ENCODE data around the gene KIFC1. TPM values are rescaled to one million over a fixed set of nuclear protein-coding genes. Genes with fewer than 3 reads are reported as not detected.

Gene KIFC1
- total and polyA plus RNA-seq, 9 of the 15 experiments (the other 6 are each of a cell fraction or from before 2014, with no cell fraction given), result 1.3 to 95.2 (median 76.9) TPM

DNA sequence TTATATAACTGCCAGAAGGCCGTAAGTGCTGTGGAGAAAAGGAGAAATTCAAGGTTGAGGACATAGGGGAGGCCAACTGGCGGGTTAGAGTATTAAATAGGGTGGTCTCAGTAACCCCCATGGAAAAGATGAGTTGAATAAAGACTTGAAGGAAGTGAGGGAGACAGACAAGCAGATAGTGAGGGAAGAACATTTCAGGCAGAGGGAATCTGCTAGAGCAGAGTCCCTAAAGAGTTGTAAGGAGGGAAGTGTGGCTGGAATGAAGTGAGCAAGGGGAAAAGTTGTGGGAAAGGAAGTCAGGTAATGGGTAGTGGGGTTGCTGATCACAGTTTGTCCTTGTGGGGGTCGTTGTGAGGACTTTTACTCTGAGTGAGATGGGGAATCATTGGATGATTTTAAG, 1.4 kb downstream of the KIFC1 start:
- intact Hi-C loops (cut with micrococcal nuclease), result loop anchor here (5.0 kb wide), 2 partner anchors 46 to 96 kb away; partner anchors contain the start of gene RGL2
- no peaks in the 10 kb centered on the region for H3K27me3 ChIP-seq (ENCODE audit: control insufficient read depth in 2 of 2, insufficient read depth in 2 of 2, low read length in 2 of 2)
- H3K36me3 ChIP-seq (ENCODE audit: control insufficient read depth, insufficient read depth, low read length), result peaks cover 37% of the 10 kb centered on the region; the same call in 2 of the 3 replicates
- DNase-seq (ENCODE audit: extremely low read depth in 1 of 4, low spot score in 3 of 4), result no peak
- H3K4me3 ChIP-seq, result peak overlapping the region; percentile 74
- in situ Hi-C loops (cut with MboI), result no loop called here
- WGBS (ENCODE audit: insufficient coverage, low coverage, missing lambda C conversion rate), result 19% methylated on average over 3 of the region's 3 CpGs
- no peaks in the 10 kb centered on the region for H3K9me3 ChIP-seq (replicated peaks; ENCODE audit: control insufficient read depth, insufficient read depth, low read depth, low read length)
- H3K4me1 ChIP-seq (replicated peaks in 1 of 2; ENCODE audit: control insufficient read depth in 2 of 2, insufficient read depth in 2 of 2, low read length in 2 of 2), result peaks cover 19 to 22% of the 10 kb centered on the region in 2 experiments
- no peak for FAIRE-seq
- BruUV-seq (replicated peaks), result no TSS peak
- H3K9me1 ChIP-seq (ENCODE audit: control insufficient read depth, insufficient read depth, low read length), result no peaks in the 10 kb centered on the region
- CTCF ChIA-PET (ENCODE audit: low intra/inter-chr PET ratio), result no interaction called here
- POLR2A ChIA-PET, result interaction anchor here (1.3 kb wide), 1 partner anchor 8 kb away, joined by 4 read pairs; no protein-coding TSS in a partner anchor
- H3K4me2 ChIP-seq (ENCODE audit: insufficient read depth, low read length), result peak overlapping the region; percentile 93
- peak overlapping the region; percentile 8 to 92; a peak in 3 of 4 replicates for H3K9ac ChIP-seq (ENCODE audit: insufficient read depth in 1 of 2, low read depth in 2 of 2, low read length in 2 of 2)
- ATAC-seq, result no peak
- H4K20me1 ChIP-seq (replicated peaks; ENCODE audit: control insufficient read depth, insufficient read depth, low read length), result peaks cover 6% of the 10 kb centered on the region; the same call in 1 of the 2 replicates
- peak overlapping the region; percentile 89 for H3K27ac ChIP-seq (ENCODE audit: extremely low read depth, low read depth, low read length)
- no peak overlapping the region for H2AFZ ChIP-seq (ENCODE audit: low read depth, low read length)
- H3K79me2 ChIP-seq (ENCODE audit: control insufficient read depth, insufficient read depth, low read length), result peaks cover 61% of the 10 kb centered on the region
- TF ChIP-seq, protein P1, sequence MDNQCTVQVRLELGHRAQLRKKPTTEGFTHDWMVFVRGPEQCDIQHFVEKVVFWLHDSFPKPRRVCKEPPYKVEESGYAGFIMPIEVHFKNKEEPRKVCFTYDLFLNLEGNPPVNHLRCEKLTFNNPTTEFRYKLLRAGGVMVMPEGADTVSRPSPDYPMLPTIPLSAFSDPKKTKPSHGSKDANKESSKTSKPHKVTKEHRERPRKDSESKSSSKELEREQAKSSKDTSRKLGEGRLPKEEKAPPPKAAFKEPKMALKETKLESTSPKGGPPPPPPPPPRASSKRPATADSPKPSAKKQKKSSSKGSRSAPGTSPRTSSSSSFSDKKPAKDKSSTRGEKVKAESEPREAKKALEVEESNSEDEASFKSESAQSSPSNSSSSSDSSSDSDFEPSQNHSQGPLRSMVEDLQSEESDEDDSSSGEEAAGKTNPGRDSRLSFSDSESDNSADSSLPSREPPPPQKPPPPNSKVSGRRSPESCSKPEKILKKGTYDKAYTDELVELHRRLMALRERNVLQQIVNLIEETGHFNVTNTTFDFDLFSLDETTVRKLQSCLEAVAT (IDR thresholded peaks at IDR 0.05), result peak in 1 of 2 experiments; percentile 52; a peak in 1 of 4 replicates
- TF ChIP-seq SIN3A (IDR thresholded peaks at IDR 0.05; ENCODE audit: borderline replicate concordance in 2 of 2, control insufficient read depth in 1 of 2, low read depth in 2 of 2, low read length in 2 of 2) (0 out of 4 replicates have a peak, but pooled peaks of 1 of the 2 experiments have one; percentile 6), ZNF778 (CRISPR knock-in tag; IDR thresholded peaks at IDR 0.05) (no peak), SPI1 (IDR thresholded peaks at IDR 0.05; ENCODE audit: borderline replicate concordance, low read depth, low read length) (0 out of 2 replicates have a peak, but pooled peaks have one; percentile 20), GATAD2B (IDR thresholded peaks at IDR 0.05; ENCODE audit: borderline replicate concordance) (no peak), EHMT2 (IDR thresholded peaks at IDR 0.05) (no peak), DNMT1 (IDR thresholded peaks at IDR 0.05) (no peak), HDAC3 (IDR thresholded peaks at IDR 0.05; ENCODE audit: borderline replicate concordance, partially characterized antibody) (no peak), MAFG (tag; conservative IDR thresholded peaks at IDR 0.05) (no peak), FOXA3 (CRISPR knock-in tag; conservative IDR thresholded peaks at IDR 0.05 in 1 of 2, IDR thresholded peaks at IDR 0.05 in 1 of 2) (no peak), SUPT5H (IDR thresholded peaks at IDR 0.05) (0 out of 2 replicates have a peak, but pooled peaks have one; percentile 31), TAF1 (IDR thresholded peaks at IDR 0.05; ENCODE audit: control insufficient read depth, extremely low read depth, insufficient read depth, low read length, severe bottlenecking) (no peak)
- TF ChIP-seq, protein P2, sequence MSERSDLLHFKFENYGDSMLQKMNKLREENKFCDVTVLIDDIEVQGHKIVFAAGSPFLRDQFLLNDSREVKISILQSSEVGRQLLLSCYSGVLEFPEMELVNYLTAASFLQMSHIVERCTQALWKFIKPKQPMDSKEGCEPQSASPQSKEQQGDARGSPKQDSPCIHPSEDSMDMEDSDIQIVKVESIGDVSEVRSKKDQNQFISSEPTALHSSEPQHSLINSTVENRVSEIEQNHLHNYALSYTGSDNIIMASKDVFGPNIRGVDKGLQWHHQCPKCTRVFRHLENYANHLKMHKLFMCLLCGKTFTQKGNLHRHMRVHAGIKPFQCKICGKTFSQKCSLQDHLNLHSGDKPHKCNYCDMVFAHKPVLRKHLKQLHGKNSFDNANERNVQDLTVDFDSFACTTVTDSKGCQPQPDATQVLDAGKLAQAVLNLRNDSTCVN (CRISPR knock-in tag; IDR thresholded peaks at IDR 0.05), result peak; percentile 82; the same call in 1 of the 2 replicates
- TF ChIP-seq, protein P3, sequence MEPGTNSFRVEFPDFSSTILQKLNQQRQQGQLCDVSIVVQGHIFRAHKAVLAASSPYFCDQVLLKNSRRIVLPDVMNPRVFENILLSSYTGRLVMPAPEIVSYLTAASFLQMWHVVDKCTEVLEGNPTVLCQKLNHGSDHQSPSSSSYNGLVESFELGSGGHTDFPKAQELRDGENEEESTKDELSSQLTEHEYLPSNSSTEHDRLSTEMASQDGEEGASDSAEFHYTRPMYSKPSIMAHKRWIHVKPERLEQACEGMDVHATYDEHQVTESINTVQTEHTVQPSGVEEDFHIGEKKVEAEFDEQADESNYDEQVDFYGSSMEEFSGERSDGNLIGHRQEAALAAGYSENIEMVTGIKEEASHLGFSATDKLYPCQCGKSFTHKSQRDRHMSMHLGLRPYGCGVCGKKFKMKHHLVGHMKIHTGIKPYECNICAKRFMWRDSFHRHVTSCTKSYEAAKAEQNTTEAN (CRISPR knock-in tag; IDR thresholded peaks at IDR 0.05), result no peak
- TF ChIP-seq, protein P4, sequence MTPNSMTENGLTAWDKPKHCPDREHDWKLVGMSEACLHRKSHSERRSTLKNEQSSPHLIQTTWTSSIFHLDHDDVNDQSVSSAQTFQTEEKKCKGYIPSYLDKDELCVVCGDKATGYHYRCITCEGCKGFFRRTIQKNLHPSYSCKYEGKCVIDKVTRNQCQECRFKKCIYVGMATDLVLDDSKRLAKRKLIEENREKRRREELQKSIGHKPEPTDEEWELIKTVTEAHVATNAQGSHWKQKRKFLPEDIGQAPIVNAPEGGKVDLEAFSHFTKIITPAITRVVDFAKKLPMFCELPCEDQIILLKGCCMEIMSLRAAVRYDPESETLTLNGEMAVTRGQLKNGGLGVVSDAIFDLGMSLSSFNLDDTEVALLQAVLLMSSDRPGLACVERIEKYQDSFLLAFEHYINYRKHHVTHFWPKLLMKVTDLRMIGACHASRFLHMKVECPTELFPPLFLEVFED (CRISPR knock-in tag; conservative IDR thresholded peaks at IDR 0.05), result 0 out of 2 replicates have a peak, but pooled peaks have one; percentile 61
